ENCODE measurements around the gene CSNK1G1. TPM values are rescaled to one million over a fixed set of nuclear protein-coding genes. Genes with fewer than 3 reads are reported as not detected.

Gene CSNK1G1
- total RNA-seq, 1 donor from 2014 or later: 19.8 TPM

- peaks cover 25% of the 10 kb centered on the region for H3K36me3 ChIP-seq
- no peak overlapping the region for H3K4me3 ChIP-seq
- H3K9me3 ChIP-seq: no peaks in the 10 kb centered on the region
- DNase-seq (no peak), ATAC-seq (no peak)
- H3K27me3 ChIP-seq: no peaks in the 10 kb centered on the region
- intact Hi-C loops (cut with DNase I): no loop called here
- H3K4me1 ChIP-seq: no peaks in the 10 kb centered on the region
- TF ChIP-seq, protein P1, sequence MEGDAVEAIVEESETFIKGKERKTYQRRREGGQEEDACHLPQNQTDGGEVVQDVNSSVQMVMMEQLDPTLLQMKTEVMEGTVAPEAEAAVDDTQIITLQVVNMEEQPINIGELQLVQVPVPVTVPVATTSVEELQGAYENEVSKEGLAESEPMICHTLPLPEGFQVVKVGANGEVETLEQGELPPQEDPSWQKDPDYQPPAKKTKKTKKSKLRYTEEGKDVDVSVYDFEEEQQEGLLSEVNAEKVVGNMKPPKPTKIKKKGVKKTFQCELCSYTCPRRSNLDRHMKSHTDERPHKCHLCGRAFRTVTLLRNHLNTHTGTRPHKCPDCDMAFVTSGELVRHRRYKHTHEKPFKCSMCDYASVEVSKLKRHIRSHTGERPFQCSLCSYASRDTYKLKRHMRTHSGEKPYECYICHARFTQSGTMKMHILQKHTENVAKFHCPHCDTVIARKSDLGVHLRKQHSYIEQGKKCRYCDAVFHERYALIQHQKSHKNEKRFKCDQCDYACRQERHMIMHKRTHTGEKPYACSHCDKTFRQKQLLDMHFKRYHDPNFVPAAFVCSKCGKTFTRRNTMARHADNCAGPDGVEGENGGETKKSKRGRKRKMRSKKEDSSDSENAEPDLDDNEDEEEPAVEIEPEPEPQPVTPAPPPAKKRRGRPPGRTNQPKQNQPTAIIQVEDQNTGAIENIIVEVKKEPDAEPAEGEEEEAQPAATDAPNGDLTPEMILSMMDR (IDR thresholded peaks at IDR 0.05): no peak
- no peak overlapping the region for H3K27ac ChIP-seq
Measured at GRCh38 chr15:64216730-64217428, 139.1 kb downstream of the CSNK1G1 start.

DNA sequence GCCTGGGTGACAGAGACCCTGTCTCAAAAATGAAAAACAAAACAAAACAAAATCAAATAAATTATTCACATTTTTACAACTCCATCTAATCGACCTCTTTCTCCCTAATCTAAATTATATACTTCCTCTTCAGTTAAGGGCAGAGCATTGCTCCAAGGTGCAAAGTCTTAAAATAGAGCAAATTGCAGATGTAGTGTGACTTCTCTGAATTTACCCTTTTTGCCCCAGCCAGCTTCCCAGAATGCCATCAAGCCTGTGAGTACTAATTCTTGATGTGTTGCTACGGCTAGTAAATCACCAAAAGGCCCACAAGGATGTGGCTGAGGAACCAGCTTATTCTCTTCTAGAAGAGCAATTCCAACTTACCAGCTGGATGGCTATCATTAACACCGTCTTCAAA, 139.8 kb downstream of the CSNK1G1 start:
- Histone ChIP-seq H3K4me3 (no peak overlapping the region), H3K9me3 (no peaks in the 10 kb centered on the region), H3K4me1 (no peaks in the 10 kb centered on the region), H3K27me3 (no peaks in the 10 kb centered on the region), H3K27ac (no peak overlapping the region), H3K36me3 (peaks cover 29% of the 10 kb centered on the region)
- TF ChIP-seq, protein P1 (IDR thresholded peaks at IDR 0.05): no peak
- DNase-seq (no peak), ATAC-seq (no peak)
- intact Hi-C loops (cut with DNase I): no loop called here

DNA sequence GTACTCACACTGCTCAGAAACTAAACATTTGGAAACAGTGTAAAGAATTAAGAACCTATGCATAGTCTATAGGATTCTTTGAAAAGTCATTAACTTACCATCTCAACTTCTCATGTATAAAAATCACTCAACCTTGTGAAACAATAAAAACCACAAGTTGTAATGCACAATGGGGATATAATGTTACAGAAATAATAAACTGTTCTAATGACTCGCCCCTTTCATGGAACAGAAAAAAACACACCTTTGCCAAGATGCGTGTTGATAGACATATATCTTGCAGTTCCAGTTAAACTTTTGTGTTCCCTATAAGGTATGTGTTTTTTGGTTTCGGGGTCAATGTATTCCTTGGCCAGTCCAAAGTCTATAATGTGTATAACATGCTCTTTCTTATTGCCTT, 142.3 kb downstream of the CSNK1G1 start:
- intact Hi-C loops (cut with DNase I): no loop called here

GRCh38 chr15:64211696-64212095, 144.3 kb downstream of the CSNK1G1 start:
- Histone ChIP-seq H3K9me3 (no peaks in the 10 kb centered on the region), H3K4me1 (no peaks in the 10 kb centered on the region), H3K27ac (no peak overlapping the region), H3K4me3 (no peak overlapping the region), H3K36me3 (peaks cover 29% of the 10 kb centered on the region), H3K27me3 (no peaks in the 10 kb centered on the region)
- TF ChIP-seq, protein P1 (IDR thresholded peaks at IDR 0.05): no peak
- ATAC-seq (no peak), DNase-seq (no peak)
- intact Hi-C loops (cut with DNase I): no loop called here

More for the DNA sequence above, 142.3 kb downstream of the CSNK1G1 start:
- Histone ChIP-seq H3K4me3 (no peak overlapping the region), H3K27ac (no peak overlapping the region), H3K9me3 (no peaks in the 10 kb centered on the region), H3K27me3 (no peaks in the 10 kb centered on the region), H3K36me3 (peaks cover 29% of the 10 kb centered on the region), H3K4me1 (no peaks in the 10 kb centered on the region)
- no peak for ATAC-seq
- no peak for DNase-seq
- TF ChIP-seq, protein P1 (IDR thresholded peaks at IDR 0.05): no peak

DNA sequence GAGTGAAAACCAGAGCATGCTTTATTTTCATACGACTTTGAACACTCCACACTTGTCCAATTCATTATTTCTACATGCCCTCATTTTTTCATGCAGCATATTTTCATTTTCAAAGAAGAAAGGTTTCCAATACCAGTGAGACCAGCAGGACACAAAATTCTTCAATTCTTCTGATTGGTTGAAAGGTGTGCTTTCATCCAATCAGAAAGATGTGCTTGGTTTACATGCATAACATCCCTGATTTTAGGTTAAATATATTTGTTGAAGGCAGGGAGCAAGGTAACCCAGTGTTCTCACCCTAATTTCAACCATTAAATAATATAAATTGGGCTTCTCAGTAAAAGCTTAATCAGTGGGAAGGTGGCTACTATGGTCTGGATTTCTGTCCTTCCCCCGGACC, 145.6 kb downstream of the CSNK1G1 start:
- intact Hi-C loops (cut with DNase I): no loop called here
- Histone ChIP-seq H3K36me3 (peaks cover 30% of the 10 kb centered on the region), H3K4me1 (no peaks in the 10 kb centered on the region), H3K27ac (no peak overlapping the region), H3K27me3 (no peaks in the 10 kb centered on the region), H3K9me3 (no peaks in the 10 kb centered on the region), H3K4me3 (no peak overlapping the region)
- DNase-seq: no peak
- TF ChIP-seq, protein P1 (IDR thresholded peaks at IDR 0.05): no peak
- ATAC-seq: no peak

Measured in upper lobe of right lung (tissue), 1 donor.